ENCODE results near the gene TUBGCP6.

The TUBGCP6 gene

GRCh38 chr22:50174382-50175190, 70.2 kb downstream of the TUBGCP6 start:
- TF ChIP-seq, protein P1, sequence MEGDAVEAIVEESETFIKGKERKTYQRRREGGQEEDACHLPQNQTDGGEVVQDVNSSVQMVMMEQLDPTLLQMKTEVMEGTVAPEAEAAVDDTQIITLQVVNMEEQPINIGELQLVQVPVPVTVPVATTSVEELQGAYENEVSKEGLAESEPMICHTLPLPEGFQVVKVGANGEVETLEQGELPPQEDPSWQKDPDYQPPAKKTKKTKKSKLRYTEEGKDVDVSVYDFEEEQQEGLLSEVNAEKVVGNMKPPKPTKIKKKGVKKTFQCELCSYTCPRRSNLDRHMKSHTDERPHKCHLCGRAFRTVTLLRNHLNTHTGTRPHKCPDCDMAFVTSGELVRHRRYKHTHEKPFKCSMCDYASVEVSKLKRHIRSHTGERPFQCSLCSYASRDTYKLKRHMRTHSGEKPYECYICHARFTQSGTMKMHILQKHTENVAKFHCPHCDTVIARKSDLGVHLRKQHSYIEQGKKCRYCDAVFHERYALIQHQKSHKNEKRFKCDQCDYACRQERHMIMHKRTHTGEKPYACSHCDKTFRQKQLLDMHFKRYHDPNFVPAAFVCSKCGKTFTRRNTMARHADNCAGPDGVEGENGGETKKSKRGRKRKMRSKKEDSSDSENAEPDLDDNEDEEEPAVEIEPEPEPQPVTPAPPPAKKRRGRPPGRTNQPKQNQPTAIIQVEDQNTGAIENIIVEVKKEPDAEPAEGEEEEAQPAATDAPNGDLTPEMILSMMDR (IDR thresholded peaks at IDR 0.05), result no peak

DNA sequence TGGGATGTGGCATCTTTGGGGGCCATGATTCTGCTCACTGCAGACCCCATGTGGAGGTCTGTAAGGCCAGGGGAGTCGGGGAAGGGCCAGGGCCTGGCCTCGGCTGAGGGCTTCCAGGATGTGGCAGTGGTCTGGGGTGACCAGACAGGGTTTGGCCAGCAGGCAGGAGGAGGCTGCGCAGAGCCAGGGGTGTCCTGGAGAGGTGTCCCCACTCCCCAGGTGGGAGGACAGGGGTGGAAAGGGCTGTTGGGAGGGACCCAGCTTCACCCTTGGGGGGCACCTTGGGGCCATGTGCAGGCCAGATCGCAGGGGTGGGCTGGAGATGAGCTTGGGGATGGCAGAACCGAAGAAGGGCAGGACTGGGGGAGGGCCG, 70.9 kb downstream of the TUBGCP6 start:
- TF ChIP-seq, protein P1 (IDR thresholded peaks at IDR 0.05), result no peak

- TF ChIP-seq, protein P1 (IDR thresholded peaks at IDR 0.05), result no peak
These were observed 71.4 kb downstream of the TUBGCP6 start for GRCh38 chr22:50173311-50173982.

- TF ChIP-seq, protein P1 (IDR thresholded peaks at IDR 0.05), result no peak
These were observed 72.8 kb downstream of the TUBGCP6 start for GRCh38 chr22:50171965-50172421.

DNA sequence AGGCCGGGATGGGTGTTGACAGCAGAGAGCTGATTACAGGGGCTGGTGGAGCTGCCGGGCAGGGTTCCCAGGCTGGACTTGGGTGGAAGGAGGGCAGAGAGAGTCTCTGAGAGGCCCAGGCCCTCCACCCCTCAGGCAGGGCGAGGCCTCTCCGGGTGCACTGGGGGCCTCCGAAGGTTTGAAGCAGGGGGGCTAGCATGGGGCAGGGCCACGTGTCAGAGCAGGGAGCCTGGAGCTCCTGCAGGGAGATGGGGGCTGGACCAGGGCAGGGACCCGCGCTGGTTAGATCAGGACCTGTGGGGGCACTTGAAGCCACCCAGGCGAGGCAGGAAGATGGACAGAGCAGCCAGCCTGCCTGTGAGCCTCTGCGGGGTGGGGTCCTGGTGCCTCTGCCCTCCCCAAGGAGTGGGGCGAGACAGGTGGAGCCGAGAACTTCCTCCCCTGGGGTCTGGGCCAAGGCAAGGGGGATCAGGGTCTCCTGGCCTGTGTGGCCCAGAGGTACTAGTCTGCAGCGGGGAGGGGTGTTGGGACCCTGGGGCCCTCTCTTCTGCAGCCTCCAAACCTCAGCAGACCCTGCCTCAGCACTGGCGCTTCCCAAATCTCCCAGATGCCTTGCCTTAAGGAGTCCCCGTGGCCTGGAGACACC, 73.4 kb downstream of the TUBGCP6 start:
- TF ChIP-seq, protein P1 (IDR thresholded peaks at IDR 0.05), result no peak

DNA sequence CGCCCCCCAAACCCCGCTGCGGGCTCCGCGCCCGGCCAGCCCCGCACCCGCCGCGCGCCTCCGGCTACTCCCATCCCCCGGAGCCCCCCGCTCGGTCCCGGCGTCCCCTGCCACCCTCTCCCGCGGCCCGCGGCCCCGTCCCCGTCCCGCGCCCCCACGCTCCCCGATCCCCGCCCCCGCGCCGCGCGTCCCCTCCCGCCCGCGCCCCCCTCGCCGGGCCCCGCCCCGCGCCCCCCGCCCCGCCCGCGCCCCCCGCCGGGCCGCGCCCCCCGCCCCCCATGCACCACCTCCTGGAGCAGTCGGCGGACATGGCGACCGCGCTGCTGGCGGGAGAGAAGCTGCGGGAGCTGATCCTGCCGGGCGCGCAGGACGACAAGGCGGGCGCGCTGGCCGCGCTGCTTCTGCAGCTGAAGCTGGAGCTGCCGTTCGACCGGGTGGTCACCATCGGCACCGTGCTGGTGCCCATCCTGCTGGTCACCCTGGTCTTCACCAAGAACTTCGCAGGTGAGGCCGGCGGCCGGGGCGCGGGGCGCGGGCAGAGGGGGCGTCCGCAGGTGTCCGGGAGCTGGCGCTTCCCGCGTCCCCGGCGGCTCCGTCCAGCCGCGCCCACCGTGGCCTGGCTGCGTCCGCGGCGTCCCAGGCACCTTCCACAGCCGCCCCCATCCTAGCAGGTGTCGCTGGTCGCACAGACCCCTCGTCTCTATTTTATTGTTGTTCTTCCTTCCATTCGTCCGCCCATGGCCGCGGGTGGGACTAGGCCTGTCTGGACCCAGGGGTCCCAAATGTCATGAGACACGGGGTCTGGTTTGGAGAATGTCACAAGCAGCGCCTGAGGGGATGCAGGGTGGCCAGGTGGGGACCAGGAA, 74.1 kb downstream of the TUBGCP6 start, which contains the start of gene PANX2:
TSS of gene PANX2 (plus strand) at position 279 of the 866 bp plus-strand sequence. CDS start at position 279, 0 bp downstream.
- TF ChIP-seq, protein P1 (IDR thresholded peaks at IDR 0.05), result no peak
